ENCODE data around the gene TMEM91.

Gene TMEM91

DNA sequence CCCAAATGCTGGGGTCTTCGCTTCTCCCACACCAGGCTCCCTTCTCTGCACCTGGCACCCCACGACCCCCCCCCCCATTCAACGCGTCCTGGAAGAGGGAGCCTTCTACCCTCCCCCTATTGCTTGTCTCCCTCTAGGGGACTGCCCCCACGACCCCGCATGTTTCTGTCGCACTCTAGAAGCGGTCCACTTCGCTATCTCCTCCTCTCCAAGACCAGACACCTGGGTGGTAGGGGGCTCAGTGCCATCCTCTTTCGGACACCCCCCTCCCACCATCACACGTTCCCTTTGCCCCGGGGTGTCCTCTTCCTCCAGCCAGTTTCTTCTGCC, 24.1 kb upstream of the TMEM91 start:
- Mint-ChIP-seq H3K27me3 (ENCODE audit: low read depth) (peaks cover 53% of the 10 kb centered on the region), H3K36me3 (ENCODE audit: low read depth) (peaks cover 4% of the 10 kb centered on the region), H3K9me3 (no peaks in the 10 kb centered on the region), H3K4me1 (peaks cover 26% of the 10 kb centered on the region), H3K4me3 (peak overlapping the region; percentile 88 to 96 (median 95)), H3K27ac (peak overlapping the region in 2 of 3 experiments; percentile 26 to 42)
- TF ChIP-seq CTCF (IDR thresholded peaks at IDR 0.05; ENCODE audit: unreplicated experiment in 3 of 3), result no peak

DNA sequence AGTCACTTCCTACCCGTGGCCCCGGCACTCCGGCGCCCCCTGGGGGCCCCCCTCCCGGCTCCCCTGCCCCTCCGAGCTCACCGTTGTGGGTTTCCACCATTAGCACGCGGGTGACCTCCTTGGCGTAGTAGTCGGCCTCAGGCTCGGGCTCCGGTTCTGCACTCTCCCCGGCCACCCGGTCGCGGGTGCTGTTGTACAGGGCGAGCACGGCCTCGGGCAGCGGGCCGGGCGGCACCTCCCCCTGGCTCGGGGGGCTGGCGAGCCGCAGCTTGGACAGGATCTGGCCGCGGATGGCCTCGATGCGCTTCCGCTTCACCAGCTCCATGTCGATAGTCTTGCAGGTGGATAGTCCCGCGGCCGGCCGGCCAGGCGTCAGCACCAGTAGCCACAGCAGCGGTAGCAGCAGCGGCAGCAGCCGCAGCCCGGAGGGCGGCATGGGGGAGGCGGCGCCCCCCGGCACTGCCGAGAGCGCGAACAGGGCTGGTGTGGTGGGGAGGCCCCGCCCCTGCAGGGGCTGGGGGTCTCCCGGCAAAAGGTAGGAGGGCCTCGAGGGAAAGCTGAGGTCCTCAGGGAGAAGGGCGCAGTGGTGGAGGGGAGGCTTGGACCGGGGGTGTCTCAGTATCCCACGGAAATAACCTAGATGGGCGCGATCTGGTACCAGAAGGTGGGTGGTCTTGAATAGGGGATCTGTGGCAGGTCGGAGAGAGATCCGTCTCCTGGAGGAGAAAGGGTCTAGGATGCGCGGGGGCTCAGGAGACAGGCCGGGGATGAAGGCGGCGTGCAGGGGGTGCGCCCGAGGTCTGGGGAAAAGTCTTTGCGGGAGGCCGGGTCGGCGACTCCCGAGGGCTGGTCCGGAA, 23.5 kb upstream of the TMEM91 start:
- peaks cover 26% of the 10 kb centered on the region for H3K4me1 Mint-ChIP-seq
- peaks cover 4% of the 10 kb centered on the region for H3K36me3 Mint-ChIP-seq (ENCODE audit: low read depth)
- peak; percentile 9 to 41 (median 28) for TF ChIP-seq CTCF (IDR thresholded peaks at IDR 0.05; ENCODE audit: unreplicated experiment in 3 of 3)
- peaks cover 53% of the 10 kb centered on the region for H3K27me3 Mint-ChIP-seq (ENCODE audit: low read depth)
- peak overlapping the region; percentile 88 to 96 (median 95) for H3K4me3 Mint-ChIP-seq
- peak overlapping the region; percentile 37 to 70 (median 58) for H3K27ac Mint-ChIP-seq
- H3K9me3 Mint-ChIP-seq, result no peaks in the 10 kb centered on the region

DNA sequence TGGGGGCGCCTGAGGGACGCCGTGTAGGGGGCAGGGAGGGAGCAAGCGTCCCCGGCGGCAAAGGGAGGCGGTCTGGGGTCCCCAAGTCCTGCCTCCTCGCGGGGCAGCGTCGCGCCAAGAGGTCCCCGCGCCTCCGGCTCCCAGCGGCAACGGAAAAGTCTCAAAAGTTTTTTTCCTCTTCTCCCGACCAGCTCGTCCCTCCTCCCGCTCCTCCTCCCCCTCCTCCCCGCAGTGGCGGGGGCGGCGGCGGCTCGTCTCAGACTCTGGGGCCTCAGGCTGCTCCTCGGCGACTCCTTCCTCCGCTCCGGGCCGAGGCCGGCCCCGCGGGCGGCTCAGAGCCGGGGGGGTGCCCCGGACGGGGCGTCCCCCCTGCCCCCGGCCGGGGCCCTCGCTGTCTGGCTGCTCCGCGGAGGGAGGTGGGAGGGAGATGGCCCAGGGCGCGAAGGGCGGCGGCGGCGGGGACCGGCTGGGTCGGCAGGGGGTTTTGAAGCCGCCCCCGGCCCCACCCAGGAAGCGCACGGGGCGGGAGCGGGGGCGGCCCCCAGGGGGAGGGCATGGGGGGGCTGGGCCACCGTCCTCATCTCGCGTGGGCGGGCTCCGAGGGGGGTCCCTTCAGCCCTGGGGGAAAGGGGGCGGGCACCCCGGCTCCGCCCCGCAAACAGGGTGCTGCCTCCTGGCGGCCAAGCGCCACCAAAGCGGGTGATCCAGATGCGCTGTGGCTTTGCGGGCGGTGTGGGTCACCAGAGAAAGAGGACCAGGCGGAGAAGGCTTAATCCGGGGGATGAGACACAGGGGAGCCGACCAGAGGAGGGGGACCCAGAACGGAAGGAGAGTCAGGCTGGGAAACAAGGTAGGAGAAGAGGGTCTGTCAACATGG, 22.6 kb upstream of the TMEM91 start, which contains the start of gene TGFB1:
TGFB1 (minus strand) TSS at position 457 of the 877 bp plus-strand sequence. CDS start 878 bp downstream, outside the sequence.
- H3K9me3 Mint-ChIP-seq, result no peaks in the 10 kb centered on the region
- peaks cover 53% of the 10 kb centered on the region for H3K27me3 Mint-ChIP-seq (ENCODE audit: low read depth)
- H3K4me1 Mint-ChIP-seq, result peaks cover 26% of the 10 kb centered on the region
- peak within 1 kb of the TSS; percentile 58 to 94 (median 61) for H3K27ac Mint-ChIP-seq
- TF ChIP-seq CTCF (IDR thresholded peaks at IDR 0.05; ENCODE audit: unreplicated experiment in 3 of 3), result peak; percentile 81 to 92 (median 82)
- peak within 1 kb of the TSS; percentile 88 to 96 (median 95) for H3K4me3 Mint-ChIP-seq
- no peaks in the 10 kb centered on the region for H3K36me3 Mint-ChIP-seq (ENCODE audit: low read depth)

DNA sequence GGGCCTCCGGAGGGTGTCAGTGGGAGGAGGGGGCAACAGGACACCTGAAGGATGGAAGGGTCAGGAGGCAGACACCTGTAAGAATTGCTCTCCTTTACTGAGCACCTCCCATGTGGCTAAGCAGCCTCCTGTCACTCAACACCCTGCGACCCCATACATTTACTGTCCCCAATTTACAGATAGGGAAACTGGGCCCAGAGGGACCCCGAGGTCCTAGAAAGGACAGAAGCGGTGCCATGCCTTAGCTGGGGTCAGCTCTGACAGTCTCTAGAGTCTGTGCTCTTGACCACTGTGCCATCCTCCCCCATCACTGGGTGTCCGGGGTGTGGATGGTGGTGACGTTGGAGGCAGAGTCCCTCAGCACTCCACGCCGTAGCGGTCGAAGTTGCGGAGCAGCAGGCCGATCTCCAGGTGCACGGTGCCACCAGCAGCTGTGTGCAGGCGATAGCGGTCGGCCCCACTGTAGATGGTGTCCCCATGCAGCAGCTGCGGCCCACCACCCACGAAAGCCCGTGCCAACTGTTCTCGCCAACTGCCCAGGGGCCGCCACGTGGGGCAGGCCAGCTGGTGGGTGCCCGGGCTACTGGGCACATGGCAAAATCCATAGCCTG, 21.9 kb upstream of the TMEM91 start:
- H3K4me1 Mint-ChIP-seq, result peaks cover 26% of the 10 kb centered on the region
- peaks cover 45% of the 10 kb centered on the region for H3K27me3 Mint-ChIP-seq (ENCODE audit: low read depth)
- no peaks in the 10 kb centered on the region for H3K36me3 Mint-ChIP-seq (ENCODE audit: low read depth)
- no peaks in the 10 kb centered on the region for H3K9me3 Mint-ChIP-seq
- H3K27ac Mint-ChIP-seq, result peak overlapping the region in 2 of 3 experiments; percentile 61 to 94
- TF ChIP-seq CTCF (IDR thresholded peaks at IDR 0.05; ENCODE audit: unreplicated experiment in 3 of 3), result peak in 1 of 3 experiments; percentile 5
- H3K4me3 Mint-ChIP-seq, result peak overlapping the region; percentile 81 to 91 (median 83)

GRCh38 chr19:41355035-41355434, 21.3 kb upstream of the TMEM91 start:
- TF ChIP-seq CTCF (IDR thresholded peaks at IDR 0.05; ENCODE audit: unreplicated experiment in 3 of 3), result no peak

More at GRCh38 chr19:41355035-41355434, 21.3 kb upstream of the TMEM91 start:
- H3K27me3 Mint-ChIP-seq (ENCODE audit: low read depth), result peaks cover 39% of the 10 kb centered on the region
- peaks cover 26% of the 10 kb centered on the region for H3K4me1 Mint-ChIP-seq
- peak overlapping the region; percentile 82 to 84 (median 82) for H3K4me3 Mint-ChIP-seq
- H3K36me3 Mint-ChIP-seq (ENCODE audit: low read depth), result no peaks in the 10 kb centered on the region
- H3K9me3 Mint-ChIP-seq, result no peaks in the 10 kb centered on the region
- H3K27ac Mint-ChIP-seq, result peak overlapping the region; percentile 9 to 70 (median 47)
